ENCODE results near the gene LRP8.
"Not testable (repeated sequence)": the region's sequence is repeated elsewhere in the genome, so short reads cannot be mapped to it uniquely, and the experiment has no call there.

The LRP8 gene

GRCh38 chr1:53210954-53211353 is 116.9 kb downstream of the LRP8 start:
- no peak for DNase-seq (ENCODE audit: low spot score)

- no peak for DNase-seq (ENCODE audit: low spot score)
These were observed 117.5 kb downstream of the LRP8 start for GRCh38 chr1:53210352-53210751.

GRCh38 chr1:53207726-53208125 is 120.1 kb downstream of the LRP8 start:
- no peak for DNase-seq (ENCODE audit: low spot score)

- DNase-seq (ENCODE audit: low spot score): no peak
These were observed 121.0 kb downstream of the LRP8 start for GRCh38 chr1:53206735-53207379.

GRCh38 chr1:53206083-53206685 is 121.7 kb downstream of the LRP8 start:
- DNase-seq (ENCODE audit: low spot score): not testable (repeated sequence)

GRCh38 chr1:53205496-53205895 is 122.4 kb downstream of the LRP8 start:
- DNase-seq (ENCODE audit: low spot score): not testable (repeated sequence)

- DNase-seq (ENCODE audit: low spot score): no peak
These were observed 124.4 kb downstream of the LRP8 start for GRCh38 chr1:53203466-53203865.

- peak; percentile 44 for DNase-seq (ENCODE audit: low spot score)
These were observed 129.6 kb downstream of the LRP8 start for GRCh38 chr1:53198241-53198651.

GRCh38 chr1:53197291-53198200 is 130.3 kb downstream of the LRP8 start:
- no peak for DNase-seq (ENCODE audit: low spot score)

- DNase-seq (ENCODE audit: low spot score): peak; percentile 99
These were observed 131.2 kb downstream of the LRP8 start, which contains the start of gene CPT2 for GRCh38 chr1:53196485-53197290. TSS of gene CPT2 (plus strand) at chr1:53196824. CDS start at chr1:53196944, 120 bp downstream.

- DNase-seq (ENCODE audit: low spot score): no peak
These were observed 131.8 kb downstream of the LRP8 start for GRCh38 chr1:53196017-53196484.

GRCh38 chr1:53195246-53196016 is 132.4 kb downstream of the LRP8 start:
- no peak for DNase-seq (ENCODE audit: low spot score)
